Measurements from ENCODE around the gene GIPC1. TPM values are rescaled to one million over a fixed set of nuclear protein-coding genes. Genes with fewer than 3 reads are reported as not detected.

GIPC1 gene, protein sequence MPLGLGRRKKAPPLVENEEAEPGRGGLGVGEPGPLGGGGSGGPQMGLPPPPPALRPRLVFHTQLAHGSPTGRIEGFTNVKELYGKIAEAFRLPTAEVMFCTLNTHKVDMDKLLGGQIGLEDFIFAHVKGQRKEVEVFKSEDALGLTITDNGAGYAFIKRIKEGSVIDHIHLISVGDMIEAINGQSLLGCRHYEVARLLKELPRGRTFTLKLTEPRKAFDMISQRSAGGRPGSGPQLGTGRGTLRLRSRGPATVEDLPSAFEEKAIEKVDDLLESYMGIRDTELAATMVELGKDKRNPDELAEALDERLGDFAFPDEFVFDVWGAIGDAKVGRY
- 95.6 TPM for total RNA-seq

DNA sequence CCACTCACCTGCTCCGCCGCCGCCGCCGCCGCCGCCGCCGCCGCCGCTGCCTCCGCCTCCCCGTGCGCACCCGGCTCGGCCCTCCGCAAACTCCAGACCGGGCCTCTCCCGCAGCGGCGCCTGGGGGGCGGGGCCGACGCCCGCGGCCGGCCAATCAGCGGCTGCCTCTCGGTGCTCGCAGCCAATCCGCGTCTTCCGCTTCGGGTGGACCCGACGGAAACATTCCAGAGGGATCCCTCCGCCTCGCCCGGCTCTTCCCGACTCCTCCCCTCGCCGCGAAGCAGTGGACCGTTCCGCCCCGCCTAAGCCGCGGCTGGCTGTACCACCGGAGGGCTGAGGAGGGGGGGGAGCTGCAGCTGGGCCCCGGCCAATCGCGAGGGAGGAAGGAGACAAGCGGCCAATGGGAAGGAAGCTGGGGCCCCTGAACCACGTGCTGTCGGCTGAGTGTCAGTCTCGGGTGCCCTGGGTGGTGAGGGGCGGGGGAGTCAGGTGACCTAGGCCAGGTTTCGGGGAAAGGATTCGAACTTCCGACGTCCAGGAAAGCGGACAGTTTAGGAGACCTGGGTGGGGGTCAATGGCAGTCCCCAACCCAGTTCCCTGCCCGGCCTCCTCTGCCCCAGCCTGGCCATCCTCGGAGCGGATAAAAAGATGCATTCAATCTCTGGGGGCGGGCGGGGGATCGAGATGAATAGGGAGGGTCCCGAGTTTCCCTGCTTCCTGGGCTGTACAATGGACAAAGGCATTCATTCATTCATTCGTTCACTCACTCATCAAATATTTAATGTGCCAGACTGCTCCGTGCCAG is at the start of gene GIPC1:
GIPC1 (minus strand) TSS at position 99 of the 805 bp plus-strand sequence. CDS start 13,151 bp downstream, outside the sequence.

DNA sequence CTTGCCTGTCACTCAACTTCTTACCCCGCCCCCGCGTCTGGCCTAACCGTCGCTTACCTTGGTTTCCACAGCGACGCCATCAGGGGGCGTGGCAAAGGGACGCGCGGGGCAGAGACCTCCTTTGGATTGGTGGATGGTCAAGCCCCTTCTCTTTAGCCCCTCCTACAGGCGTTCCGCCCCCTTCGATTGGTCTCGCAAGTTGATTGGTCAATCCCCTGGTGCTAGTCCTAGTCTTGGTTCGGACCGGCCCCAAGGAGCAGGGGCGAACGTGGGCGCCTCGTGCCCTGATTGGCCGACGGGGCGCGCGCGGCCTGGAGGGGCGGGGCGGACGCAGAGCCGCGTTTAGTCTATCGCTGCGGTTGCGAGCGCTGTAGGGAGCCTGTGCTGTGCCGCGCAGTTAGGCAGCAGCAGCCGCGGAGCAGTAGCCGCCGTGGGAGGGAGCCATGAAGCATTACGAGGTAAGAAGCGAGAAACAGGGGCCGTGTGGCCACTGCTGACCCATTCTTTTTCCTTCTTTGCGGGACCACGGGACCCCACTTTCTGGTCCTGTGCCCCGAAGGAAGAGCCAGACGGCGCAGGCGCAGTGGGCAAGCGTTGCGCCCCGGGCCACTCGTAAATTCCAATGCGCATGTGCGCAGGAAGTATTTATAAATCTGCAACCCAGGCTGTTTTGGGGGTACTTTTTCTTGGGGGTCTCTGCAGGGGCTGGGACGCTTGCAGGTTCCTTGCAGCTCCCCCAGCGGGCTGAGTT is 33.5 kb upstream of the GIPC1 start, which contains the start of gene TECR:
TECR (plus strand) TSS at position 341 of the 751 bp plus-strand sequence; CDS start at position 444, 103 bp downstream.

DNA sequence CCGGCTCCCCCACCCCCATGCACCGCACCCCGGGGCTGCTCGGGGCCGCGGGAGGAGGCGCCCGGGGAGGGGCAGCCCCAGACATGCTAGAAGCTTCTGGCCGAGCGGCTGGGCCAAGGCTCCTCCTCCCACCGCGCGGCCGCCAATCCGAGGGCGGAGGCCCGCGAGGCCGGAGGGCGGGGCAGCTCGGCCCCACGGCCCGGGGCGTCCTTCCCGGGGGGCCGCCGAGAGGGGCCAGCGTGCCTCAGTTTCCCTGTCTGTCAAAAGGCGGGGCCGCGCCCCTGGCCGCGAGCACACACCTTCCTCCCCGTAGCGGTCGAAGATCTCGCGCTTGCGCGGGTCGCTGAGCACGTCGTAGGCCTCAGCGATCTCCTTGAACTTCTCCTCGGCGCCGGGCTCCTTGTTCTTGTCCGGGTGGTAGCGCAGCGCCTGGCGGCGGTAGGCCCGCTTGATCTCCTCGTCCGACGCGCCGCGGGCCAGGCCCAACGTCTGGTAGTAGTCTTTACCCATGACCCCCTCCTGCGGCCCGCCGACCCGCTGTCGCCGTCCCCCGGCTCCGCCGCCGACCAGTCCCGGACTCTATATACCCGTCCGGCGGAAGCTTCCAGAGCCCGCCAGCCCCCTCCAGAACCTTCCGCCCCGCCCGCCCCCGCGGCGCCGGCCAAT is 22.0 kb upstream of the GIPC1 start, which contains the start of gene DNAJB1:
DNAJB1 (minus strand) TSS at position 558 of the 666 bp plus-strand sequence; CDS start at position 510, 48 bp downstream.

DNA sequence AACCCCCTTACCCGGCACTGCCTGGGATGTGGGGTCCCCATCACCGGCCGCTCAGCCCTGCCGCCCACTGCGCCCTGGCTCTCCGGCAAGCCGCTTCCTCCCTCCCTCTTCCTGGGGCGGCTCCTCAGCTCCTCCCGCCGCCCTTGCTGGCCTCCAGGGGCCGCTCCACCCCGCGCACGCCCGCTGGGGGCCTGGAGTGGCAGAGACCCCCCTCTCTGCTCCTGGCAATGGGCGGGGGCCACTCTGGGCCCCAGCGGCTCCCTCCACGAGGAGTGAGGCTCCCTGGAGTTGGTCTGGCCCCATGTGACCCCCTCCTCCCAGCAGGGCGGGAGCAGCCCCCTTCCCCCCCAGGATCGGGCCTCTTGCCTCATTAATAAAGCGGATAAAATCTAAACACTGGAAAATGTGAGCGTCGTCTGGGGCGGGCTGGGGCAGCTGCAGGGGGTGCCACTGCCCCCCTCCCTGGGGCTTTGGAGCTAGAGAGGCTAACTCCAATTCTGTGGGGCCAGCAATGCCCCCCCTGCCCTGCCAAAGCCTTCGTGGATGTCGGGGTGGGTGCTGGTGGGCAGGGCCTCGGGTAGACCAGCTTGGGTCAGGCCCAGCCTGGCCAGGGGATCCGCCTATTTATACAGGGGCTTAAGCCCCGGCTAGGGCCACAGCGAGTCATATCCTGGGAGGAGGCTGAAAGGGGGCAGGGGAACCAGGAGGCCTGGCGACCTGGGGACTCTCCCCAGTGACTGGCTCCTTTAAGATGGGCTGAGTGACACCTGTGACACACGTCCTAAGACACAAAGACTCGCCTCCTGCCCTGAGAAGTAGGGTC is 20.5 kb downstream of the GIPC1 start, which contains the start of gene PTGER1:
PTGER1 (minus strand) TSS at position 104 of the 823 bp plus-strand sequence. CDS start 1,034 bp downstream, outside the sequence.

DNA sequence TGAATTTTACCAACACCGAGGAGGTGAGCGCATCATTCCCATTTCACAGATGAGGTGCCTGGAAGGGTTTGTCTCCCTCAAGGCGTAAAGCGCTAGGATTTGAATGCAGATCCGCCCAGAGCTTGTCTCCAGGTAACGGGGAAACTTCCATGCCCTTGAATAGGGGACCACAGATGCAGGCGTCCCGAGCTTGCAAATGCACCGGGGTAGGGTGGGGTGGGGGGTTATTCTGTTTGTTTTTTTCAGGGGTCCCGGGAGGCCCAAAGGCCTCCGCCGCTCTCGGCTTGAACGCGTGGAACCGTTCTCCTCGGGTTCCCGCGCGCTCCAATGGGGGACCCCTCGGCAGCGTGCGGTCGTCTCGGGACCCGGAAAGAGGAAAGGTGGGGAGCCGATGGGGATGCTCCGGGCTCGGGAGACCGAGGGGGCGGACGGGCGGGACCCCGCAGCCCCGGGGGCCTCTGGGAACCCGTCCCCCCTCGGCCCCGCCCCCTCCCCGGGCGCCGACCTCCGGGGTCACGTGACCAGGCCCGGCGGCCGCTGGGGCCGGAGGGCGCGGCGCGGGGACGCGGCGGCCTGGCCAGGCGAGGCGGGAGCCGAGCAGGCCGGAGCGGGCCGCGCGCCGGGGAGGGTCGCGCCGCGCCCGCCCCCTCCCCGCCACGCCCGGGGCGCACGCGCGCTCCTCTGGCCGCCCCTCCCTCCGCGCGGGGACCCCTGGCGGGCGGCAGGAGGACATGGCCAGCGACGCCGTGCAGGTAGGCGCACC is 63.0 kb downstream of the GIPC1 start, which contains the start of gene PKN1:
PKN1 (plus strand) TSS at position 516 of the 763 bp plus-strand sequence; CDS start at position 732, 216 bp downstream.

Small RNA genes within 50 kb of the gene (small RNA-seq; reads per million reads assigned to genes)
- gene SNRPGP15 (ENCODE audit: low replicate concordance) = not detected

Other genes starting within 250 kb of the GIPC1 start
- 34.0 TPM for gene ADGRE5, start 114.7 kb downstream of the GIPC1 start, total RNA-seq
- 41.5 TPM for gene DDX39A, start 76.8 kb downstream of the GIPC1 start, total RNA-seq
- gene PKN1, start 62.8 kb downstream of the GIPC1 start, total RNA-seq = 105 TPM
- 23.0 TPM for gene PTGER1, start 20.8 kb downstream of the GIPC1 start, total RNA-seq
- 132 TPM for gene DNAJB1, start 22.3 kb upstream of the GIPC1 start, total RNA-seq
- 66.4 TPM for gene TECR, start 33.5 kb upstream of the GIPC1 start, total RNA-seq
- gene NDUFB7, start 75.9 kb upstream of the GIPC1 start, total RNA-seq = 339 TPM
- 1.3 TPM for gene CLEC17A, start 87.0 kb upstream of the GIPC1 start, total RNA-seq
- gene ADGRE3, start 178.7 kb upstream of the GIPC1 start, total RNA-seq = 1.3 TPM
- 48.2 TPM for gene ZNF333, start 193.9 kb upstream of the GIPC1 start, total RNA-seq

Measured in metanephros (tissue), 2 donors.